GM12891 (cell line): ENCODE measurements around the gene EDC4.
"Not testable (repeated sequence)": the region's sequence is repeated elsewhere in the genome, so short reads cannot be mapped to it uniquely, and the experiment has no call there.

Source experiments
- DNase-seq: peaks from one replicate; pipeline ENCODE4 v3.0.0; 2011; ENCODE audit warnings: low spot score; ENCODE audit not compliant: insufficient read length
- FAIRE-seq: peaks from 2 replicates; lab custom pipeline; 2011; peaks lifted over from hg19 to GRCh38; lab: Jason Lieb, UNC
- PAX5 ChIP-seq: IDR thresholded peaks from 2 replicates; pipeline ENCODE4 v1.6.1; 2011; ENCODE audit warnings: low read length, moderate library complexity, mild to moderate bottlenecking; ENCODE audit not compliant: insufficient read depth, severe bottlenecking
- POLR2A ChIP-seq: IDR thresholded peaks from 2 replicates; pipeline ENCODE4 v1.6.1; 2011; ENCODE audit warnings: low read depth, low read length, control low read depth
- POLR2AphosphoS5 ChIP-seq: IDR thresholded peaks from 2 replicates; pipeline ENCODE4 v1.6.1; 2011; ENCODE audit warnings: low read depth, low read length, control low read depth
- POU2F2 ChIP-seq: IDR thresholded peaks from 2 replicates; pipeline ENCODE4 v1.6.1; 2011; ENCODE audit warnings: low read depth, mild to moderate bottlenecking, control low read depth, low read length, moderate library complexity
- SPI1 ChIP-seq: IDR thresholded peaks from 2 replicates; pipeline ENCODE4 v1.6.1; 2011; ENCODE audit warnings: low read depth, low read length, control low read depth
- TAF1 ChIP-seq: IDR thresholded peaks from 2 replicates; pipeline ENCODE4 v1.6.1; 2011; ENCODE audit warnings: low read depth, low read length, control low read depth

The EDC4 gene

GRCh38 chr16:67861877-67862276, 11.0 kb upstream of the EDC4 start:
- FAIRE-seq (no peak), DNase-seq (no peak)
- TF ChIP-seq PAX5: no peak
- TF ChIP-seq POU2F2: no peak
- no peak for TF ChIP-seq POLR2AphosphoS5
- no peak for TF ChIP-seq SPI1
- no peak for TF ChIP-seq POLR2A
- no peak for TF ChIP-seq TAF1

DNA sequence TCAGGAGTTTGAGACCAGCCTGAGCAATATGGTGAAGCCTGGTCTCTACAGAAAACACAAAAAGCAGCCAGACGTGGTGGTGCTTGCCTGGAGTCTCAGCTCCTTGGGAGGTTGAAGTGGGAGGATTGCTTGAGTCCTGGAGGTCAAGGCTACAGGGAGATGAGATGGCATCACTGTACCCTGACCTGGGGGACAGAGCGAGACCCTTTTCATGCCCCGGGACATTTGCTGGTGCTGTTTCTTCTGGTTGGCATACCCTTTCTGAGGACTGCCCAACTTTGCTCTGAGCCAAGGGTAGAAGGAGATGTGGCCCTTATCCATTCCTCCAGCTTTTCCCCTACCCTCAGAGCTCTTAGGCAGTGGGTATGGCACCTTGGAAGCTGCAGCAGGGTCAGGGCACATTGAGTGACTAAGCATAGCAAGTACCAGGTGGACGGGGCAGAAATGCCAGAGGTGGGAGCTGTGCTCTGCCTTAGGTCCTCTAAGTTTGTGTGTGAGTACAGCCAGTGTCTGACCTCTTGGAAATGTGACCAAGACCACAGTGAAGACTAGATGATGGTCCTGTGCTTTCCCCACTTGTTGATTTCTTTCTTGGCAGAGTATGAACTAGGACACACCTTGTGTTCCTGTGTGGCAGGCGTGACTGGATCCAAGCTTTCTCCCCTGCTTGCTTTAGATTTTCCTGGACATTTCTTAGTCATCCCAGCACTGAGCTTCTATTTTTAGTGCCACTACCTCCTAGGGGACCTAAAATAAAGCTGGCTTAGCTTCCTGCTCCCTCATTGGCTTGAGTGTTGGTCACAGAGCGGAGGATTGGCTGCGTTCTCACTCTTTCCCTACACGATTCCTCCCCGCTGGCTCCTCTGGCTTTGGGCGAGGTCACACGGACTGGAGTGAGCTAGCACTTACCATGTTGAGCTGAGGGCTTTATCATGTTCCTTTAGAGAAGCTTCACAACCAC, 9.9 kb upstream of the EDC4 start:
- DNase-seq: no peak
- no peak for TF ChIP-seq POU2F2
- no peak for TF ChIP-seq POLR2A
- no peak for TF ChIP-seq POLR2AphosphoS5
- TF ChIP-seq PAX5: no peak
- TF ChIP-seq TAF1: no peak
- TF ChIP-seq SPI1: no peak
- FAIRE-seq: no peak

- not testable (repeated sequence) for FAIRE-seq, DNase-seq
Observed at GRCh38 chr16:67864044-67864443, 8.8 kb upstream of the EDC4 start.

GRCh38 chr16:67864594-67864993, 8.3 kb upstream of the EDC4 start:
- no peak for DNase-seq
- no peak for FAIRE-seq
- TF ChIP-seq POU2F2 (no peak), SPI1 (no peak), TAF1 (no peak), POLR2AphosphoS5 (no peak), POLR2A (no peak), PAX5 (no peak)

DNA sequence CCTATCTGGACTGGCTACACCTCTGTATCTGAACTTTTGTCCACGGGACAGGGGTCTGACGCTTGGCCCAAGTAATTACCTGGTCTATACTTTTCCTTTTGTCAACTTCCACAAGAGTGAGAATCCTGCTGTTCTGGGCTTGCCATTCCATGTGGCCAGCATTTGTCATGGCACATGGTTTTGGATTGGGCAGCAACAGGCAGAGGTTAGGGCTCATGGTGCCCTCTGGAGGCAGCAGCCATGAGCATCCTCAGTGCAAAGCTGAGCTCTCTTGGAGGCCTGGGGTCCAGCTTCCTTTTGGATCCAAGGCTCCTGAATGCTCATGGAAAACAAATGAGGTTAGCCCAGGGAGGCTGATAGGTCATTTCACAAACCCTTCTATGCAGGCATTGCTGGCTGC, 7.5 kb upstream of the EDC4 start:
- FAIRE-seq: no peak
- TF ChIP-seq SPI1 (no peak), POLR2A (no peak), PAX5 (no peak), POLR2AphosphoS5 (no peak), TAF1 (no peak), POU2F2 (no peak)

GRCh38 chr16:67868290-67868689, 4.6 kb upstream of the EDC4 start:
- no peak for TF ChIP-seq POU2F2
- TF ChIP-seq PAX5: no peak
- no peak for TF ChIP-seq TAF1
- no peak for TF ChIP-seq SPI1
- no peak for TF ChIP-seq POLR2AphosphoS5
- no peak for TF ChIP-seq POLR2A
- FAIRE-seq (no peak), DNase-seq (no peak)

More for the DNA sequence above, 7.5 kb upstream of the EDC4 start:
- DNase-seq: no peak

- FAIRE-seq (no peak), DNase-seq (no peak)
- TF ChIP-seq PAX5 (no peak), POLR2AphosphoS5 (no peak), POLR2A (no peak), TAF1 (no peak), SPI1 (no peak), POU2F2 (no peak)
Observed at GRCh38 chr16:67869653-67870052, 3.2 kb upstream of the EDC4 start.

- TF ChIP-seq PAX5 (no peak), POLR2AphosphoS5 (no peak), POU2F2 (no peak), POLR2A (no peak), TAF1 (no peak), SPI1 (no peak)
- no peak for FAIRE-seq
- DNase-seq: no peak
Observed at GRCh38 chr16:67871256-67871655, 1.6 kb upstream of the EDC4 start.

DNA sequence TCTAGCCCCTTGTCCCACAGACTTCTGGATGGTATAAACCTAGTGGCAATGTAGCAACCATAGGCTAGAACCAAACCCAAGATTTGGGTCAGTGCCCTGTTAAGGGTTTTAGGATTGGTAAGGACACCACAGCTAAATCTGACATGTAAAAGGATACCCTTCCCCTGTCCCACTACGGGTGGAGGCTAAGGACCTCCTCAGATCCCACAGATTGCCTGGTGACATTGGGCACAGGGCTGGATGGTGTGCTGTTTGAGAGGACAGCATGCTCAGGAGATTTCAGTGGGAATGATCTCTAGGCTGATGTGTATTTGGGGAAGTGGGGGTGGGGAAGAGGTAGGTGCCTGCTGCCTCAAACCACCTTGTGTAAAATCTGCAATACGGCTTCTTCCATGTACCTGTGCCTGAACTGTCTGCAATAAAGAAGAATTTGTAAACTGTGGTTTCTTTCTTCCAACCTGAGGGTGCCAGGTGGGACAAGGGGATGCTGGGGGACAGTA, 671 bp upstream of the EDC4 start:
- DNase-seq: no peak
- TF ChIP-seq SPI1 (peak; percentile 29; the same call in 1 of the 2 replicates), POLR2A (no peak), POU2F2 (no peak)
- peak; percentile 13 for FAIRE-seq
